ENCODE results near the gene MTMR1.

DNA sequence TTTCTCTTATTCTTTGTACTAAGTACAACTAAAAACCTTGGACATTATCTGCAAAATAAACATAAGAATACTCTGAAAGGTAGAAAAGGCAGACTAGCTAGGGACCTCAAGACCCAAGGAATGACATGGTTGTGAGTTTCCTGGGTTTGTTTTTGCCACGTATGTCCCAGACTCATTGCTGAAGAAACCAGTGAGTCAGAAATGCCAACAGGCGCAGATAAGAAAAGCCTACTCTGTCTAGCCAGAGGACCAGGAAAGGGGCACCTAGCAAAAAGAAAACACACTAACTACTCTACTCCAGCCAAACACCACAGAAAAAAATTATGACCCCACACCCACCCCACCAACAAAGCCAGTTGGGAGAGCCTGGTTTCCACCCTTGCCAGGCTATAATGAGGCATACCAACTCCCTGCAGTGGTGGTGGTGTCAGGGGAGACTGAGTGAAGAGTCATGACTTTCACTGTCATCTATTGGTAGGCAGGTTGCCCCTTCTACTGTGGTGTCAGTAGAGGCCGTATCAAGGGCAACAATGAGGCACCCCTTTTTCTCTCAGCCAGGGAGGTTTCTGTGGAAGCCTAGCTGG is 10.9 kb downstream of the MTMR1 start:
- TF ChIP-seq, protein P1, sequence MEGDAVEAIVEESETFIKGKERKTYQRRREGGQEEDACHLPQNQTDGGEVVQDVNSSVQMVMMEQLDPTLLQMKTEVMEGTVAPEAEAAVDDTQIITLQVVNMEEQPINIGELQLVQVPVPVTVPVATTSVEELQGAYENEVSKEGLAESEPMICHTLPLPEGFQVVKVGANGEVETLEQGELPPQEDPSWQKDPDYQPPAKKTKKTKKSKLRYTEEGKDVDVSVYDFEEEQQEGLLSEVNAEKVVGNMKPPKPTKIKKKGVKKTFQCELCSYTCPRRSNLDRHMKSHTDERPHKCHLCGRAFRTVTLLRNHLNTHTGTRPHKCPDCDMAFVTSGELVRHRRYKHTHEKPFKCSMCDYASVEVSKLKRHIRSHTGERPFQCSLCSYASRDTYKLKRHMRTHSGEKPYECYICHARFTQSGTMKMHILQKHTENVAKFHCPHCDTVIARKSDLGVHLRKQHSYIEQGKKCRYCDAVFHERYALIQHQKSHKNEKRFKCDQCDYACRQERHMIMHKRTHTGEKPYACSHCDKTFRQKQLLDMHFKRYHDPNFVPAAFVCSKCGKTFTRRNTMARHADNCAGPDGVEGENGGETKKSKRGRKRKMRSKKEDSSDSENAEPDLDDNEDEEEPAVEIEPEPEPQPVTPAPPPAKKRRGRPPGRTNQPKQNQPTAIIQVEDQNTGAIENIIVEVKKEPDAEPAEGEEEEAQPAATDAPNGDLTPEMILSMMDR (IDR thresholded peaks at IDR 0.05), result no peak
- no peak for TF ChIP-seq EZH2 (IDR thresholded peaks at IDR 0.05; ENCODE audit: borderline replicate concordance, insufficient read depth, low read depth, low read length, poor library complexity, severe bottlenecking)
